HepG2 (cell line): ENCODE data around the gene HS3ST3A1. TPM values are rescaled to one million over a fixed set of nuclear protein-coding genes. Genes with fewer than 3 reads are reported as not detected.

ENCODE experiments used
- ATAC-seq: fragments of 200-7000 bp; cut with Tn5 transposase; 3 replicates; pipeline ENCODE4 v1.9.1; 2020; ENCODE audit warnings: mild to moderate bottlenecking, moderate library complexity
- BruUV-seq: library from RNA; stranded (reverse); fragments of 400-500 nt; replicated peaks from 2 replicates; lab custom pipeline; 2021; lab: Mats Ljungman, UMichigan
- CTCF ChIA-PET: fragments of 300-600 bp; formaldehyde crosslinking; extraction: SDS; loops from one replicate; lab custom pipeline; 2021; ENCODE audit warnings: low total read pairs, inconsistent platforms, low intra/inter-chr PET ratio; lab: Yijun Ruan, JAX
- POLR2A ChIA-PET: fragments of 350-600 bp; sonication (Branson Sonifier 250); formaldehyde crosslinking; loops from one replicate; lab custom pipeline; 2020; ENCODE audit warnings: antibody characterized with exemption, inconsistent platforms; lab: Yijun Ruan, JAX
- DNase-seq: peaks from one replicate; pipeline ENCODE4 v3.0.0-alpha.2; 2015; ENCODE audit warnings: low spot score
- FAIRE-seq: peaks from 3 replicates; lab custom pipeline; 2011; peaks lifted over from hg19 to GRCh38; lab: Jason Lieb, UNC
- H2AFZ ChIP-seq: one replicate; pipeline ENCODE4 v1.6.1; 2011; ENCODE audit warnings: low read length, inconsistent platforms
- H3K27ac ChIP-seq: fragments of 300-600 bp; 3 replicates; pipeline ENCODE4 v1.8.0; 2011; ENCODE audit warnings: mixed run types, mild to moderate bottlenecking, mixed read lengths, low read length, inconsistent platforms; ENCODE audit not compliant: insufficient read depth; ENCODE audit errors: extremely low read length
- H3K27me3 ChIP-seq, 2 experiments: fragments of 200-600 bp in 1 of 2; 2 replicates in 1 of 2; 3 replicates in 1 of 2; pipeline versions ENCODE4 v1.6.0 to v1.8.0; 2011; ENCODE audit warnings: low read length in 2 of 2, mild to moderate bottlenecking in 2 of 2, moderate library complexity in 2 of 2, inconsistent platforms in 1 of 2; ENCODE audit not compliant: insufficient read depth in 2 of 2, control insufficient read depth in 1 of 2
- H3K36me3 ChIP-seq, 2 experiments: fragments of 200-600 bp in 1 of 2; replicated peaks in 1 of 2; 2 replicates in 1 of 2; 3 replicates in 1 of 2; pipeline versions ENCODE4 v1.5.1 to v1.8.0; 2011; ENCODE audit warnings: low read length in 2 of 2, inconsistent platforms in 1 of 2; ENCODE audit not compliant: insufficient read depth in 2 of 2, control insufficient read depth in 1 of 2
- H3K4me1 ChIP-seq: 2 replicates; pipeline ENCODE4 v1.5.1; 2012; ENCODE audit warnings: low read length, inconsistent platforms; ENCODE audit not compliant: insufficient read depth
- H3K4me2 ChIP-seq: 2 replicates; pipeline ENCODE4 v1.6.0; 2011; ENCODE audit warnings: low read depth, low read length, inconsistent platforms
- H3K4me3 ChIP-seq, 3 experiments: fragments of 200-600 bp in 1 of 3; sonication (generic), shearing (Covaris generic) in 1 of 3; replicated peaks in 1 of 3; 2 replicates each; pipeline ENCODE4 v1.5.1; 2011 to 2016; ENCODE audit warnings: low read length in 3 of 3, inconsistent platforms in 2 of 3, low read depth in 2 of 3, mild to moderate bottlenecking in 2 of 3, control low read depth in 1 of 3, mixed read lengths in 1 of 3; ENCODE audit not compliant: insufficient read depth in 1 of 3
- H3K79me2 ChIP-seq: one replicate; pipeline ENCODE4 v1.6.1; 2011; ENCODE audit warnings: low read length, inconsistent platforms; ENCODE audit not compliant: insufficient read depth
- H3K9ac ChIP-seq: 2 replicates; pipeline ENCODE4 v1.6.0; 2011; ENCODE audit warnings: mild to moderate bottlenecking, low read depth, low read length, inconsistent platforms; ENCODE audit not compliant: insufficient read depth
- H3K9me3 ChIP-seq: 2 replicates; pipeline ENCODE4 v1.5.1; 2012; ENCODE audit warnings: mild to moderate bottlenecking, low read length
- H4K20me1 ChIP-seq: 2 replicates; pipeline ENCODE4 v1.6.0; 2011; ENCODE audit warnings: inconsistent platforms, mild to moderate bottlenecking, low read length, moderate library complexity; ENCODE audit not compliant: insufficient read depth
- CSRNP1 ChIP-seq: sonication (generic); formaldehyde crosslinking; IDR thresholded peaks from 2 replicates; pipeline ENCODE4 v1.8.1; 2023; ENCODE audit warnings: mild to moderate bottlenecking, missing genetic modification reagents
- ESRRA ChIP-seq: sonication (generic); formaldehyde crosslinking; IDR thresholded peaks from 2 replicates; pipeline ENCODE4 v1.5.1; 2020; ENCODE audit warnings: mild to moderate bottlenecking, low read depth, missing genetic modification reagents
- HNF4A ChIP-seq: sonication (generic); formaldehyde crosslinking; IDR thresholded peaks from 2 replicates; pipeline ENCODE4 v1.4.0; 2020; ENCODE audit warnings: missing genetic modification reagents
- KIAA2018 ChIP-seq: sonication (generic); formaldehyde crosslinking; IDR thresholded peaks from 2 replicates; pipeline ENCODE4 v1.5.0; 2020; ENCODE audit warnings: mild to moderate bottlenecking, missing genetic modification reagents, borderline replicate concordance
- NFIB ChIP-seq: sonication (generic); formaldehyde crosslinking; IDR thresholded peaks from 2 replicates; pipeline ENCODE4 v1.9.0; 2021; ENCODE audit warnings: missing genetic modification reagents, mild to moderate bottlenecking, borderline replicate concordance
- PRPF4 ChIP-seq: fragments of 200-400 bp; formaldehyde crosslinking; IDR thresholded peaks from 2 replicates; pipeline ENCODE4 v1.6.1; 2016; ENCODE audit warnings: low read length, low read depth; ENCODE audit not compliant: poor library complexity, severe bottlenecking
- REST ChIP-seq, 2 experiments: IDR thresholded peaks; 2 replicates each; pipeline ENCODE4 v1.6.1; 2011 to 2012; ENCODE audit warnings: low read length in 2 of 2, borderline replicate concordance in 1 of 2, low read depth in 1 of 2, mild to moderate bottlenecking in 1 of 2, moderate library complexity in 1 of 2
- ZMAT5 ChIP-seq: sonication (generic); formaldehyde crosslinking; IDR thresholded peaks from 2 replicates; pipeline ENCODE4 v1.5.0; 2020; ENCODE audit warnings: mild to moderate bottlenecking, low read depth, missing genetic modification reagents, borderline replicate concordance
- ZNF382 ChIP-seq: sonication (generic); formaldehyde crosslinking; IDR thresholded peaks from 2 replicates; pipeline ENCODE4 v1.5.0; 2020; ENCODE audit warnings: missing genetic modification reagents, mild to moderate bottlenecking, borderline replicate concordance
- WGBS: methylation state at CpG from one replicate; pipeline ENCODE4 v1.1.6; 2017; ENCODE audit warnings: low lambda C conversion rate; 5-methylcytosine and 5-hydroxymethylcytosine counted together
- in situ Hi-C: cut with HindIII; loops from 2 replicates; pipeline ENCODE4 v1.10.0; 2017; ENCODE audit warnings: low pct_unique_long_range_greater_than_20kb; ENCODE audit not compliant: extremely low pct_ligation_motif_present
- intact Hi-C: fragments of 100-400 bp; cut with micrococcal nuclease; formaldehyde crosslinking; loops from one replicate; pipeline ENCODE4 v1.10.0; 2022; ENCODE audit not compliant: unreplicated experiment
- polyA plus RNA-seq, 8 experiments: library from polyadenylated mRNA; depleted of rRNA in 3 of 8; stranded (reverse) in 7 of 8; unstranded in 1 of 8; fragments of >200 nt; fragmentation: Illumina TruSeq in 4 of 8; extraction: Trizol in 4 of 8; gene quantifications; 2 replicates each; pipeline versions ENCODE4 v1.2.1 to v1.2.3, GENCODE V29; 2011 to 2016; ENCODE audit warnings: low read depth in 4 of 8, missing spikeins in 1 of 8, mixed read lengths in 1 of 8; ENCODE audit not compliant: insufficient read depth in 1 of 8
- total RNA-seq, 5 experiments: library from RNA; depleted of rRNA; stranded (reverse); fragments of >200 nt; fragmentation: Illumina TruSeq; extraction: Trizol; gene quantifications; 2 replicates each; pipeline ENCODE4 v1.2.3, GENCODE V29; 2016; ENCODE audit warnings: low read depth in 1 of 5

The HS3ST3A1 gene
- total and polyA plus RNA-seq, 2 of the 13 experiments (the other 11 are each of a cell fraction or from before 2014, with no cell fraction given): 1.3 to 3.5 TPM

- DNase-seq: no peak
- no TSS peak for BruUV-seq
- no peaks in the 10 kb centered on the region for H3K79me2 ChIP-seq
- H3K27me3 ChIP-seq: no peaks in the 10 kb centered on the region
- H2AFZ ChIP-seq: no peak overlapping the region
- H3K4me1 ChIP-seq: no peaks in the 10 kb centered on the region
- WGBS: 29% methylated on average over 2 of the region's 2 CpGs
- intact Hi-C loops (no loop called here), in situ Hi-C loops (no loop called here)
- ATAC-seq: no peak
- H3K36me3 ChIP-seq: no peaks in the 10 kb centered on the region; a peak in 1 of 5 replicates
- H3K9me3 ChIP-seq: peaks cover 3% of the 10 kb centered on the region; the same call in 1 of the 2 replicates
- POLR2A ChIA-PET: no interaction called here
- TF ChIP-seq ZNF382 (CRISPR knock-in tag): no peak
- TF ChIP-seq HNF4A (CRISPR knock-in tag): no peak
- no peak for TF ChIP-seq PRPF4
- no peak for TF ChIP-seq KIAA2018
- no peak for TF ChIP-seq ZMAT5
- no peak for TF ChIP-seq ESRRA (CRISPR knock-in tag)
- no peak for TF ChIP-seq NFIB (CRISPR knock-in tag)
- no peak for TF ChIP-seq CSRNP1 (CRISPR knock-in tag)
- no peak for TF ChIP-seq REST (IDR thresholded peaks at IDR 0.05; ENCODE audit: borderline replicate concordance in 1 of 2, low read depth in 1 of 2, low read length in 2 of 2)
- no peak overlapping the region for H3K4me2 ChIP-seq
- no peak overlapping the region for H3K9ac ChIP-seq
- H3K4me3 ChIP-seq: no peak overlapping the region
- CTCF ChIA-PET: no interaction called here
- no peaks in the 10 kb centered on the region for H4K20me1 ChIP-seq
- H3K27ac ChIP-seq: no peak overlapping the region
- no peak for FAIRE-seq
Measured at GRCh38 chr17:13531721-13532120, 70.0 kb downstream of the HS3ST3A1 start.
